Measurements from ENCODE around the gene RAB4A.

Gene RAB4A, protein sequence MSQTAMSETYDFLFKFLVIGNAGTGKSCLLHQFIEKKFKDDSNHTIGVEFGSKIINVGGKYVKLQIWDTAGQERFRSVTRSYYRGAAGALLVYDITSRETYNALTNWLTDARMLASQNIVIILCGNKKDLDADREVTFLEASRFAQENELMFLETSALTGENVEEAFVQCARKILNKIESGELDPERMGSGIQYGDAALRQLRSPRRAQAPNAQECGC

DNA sequence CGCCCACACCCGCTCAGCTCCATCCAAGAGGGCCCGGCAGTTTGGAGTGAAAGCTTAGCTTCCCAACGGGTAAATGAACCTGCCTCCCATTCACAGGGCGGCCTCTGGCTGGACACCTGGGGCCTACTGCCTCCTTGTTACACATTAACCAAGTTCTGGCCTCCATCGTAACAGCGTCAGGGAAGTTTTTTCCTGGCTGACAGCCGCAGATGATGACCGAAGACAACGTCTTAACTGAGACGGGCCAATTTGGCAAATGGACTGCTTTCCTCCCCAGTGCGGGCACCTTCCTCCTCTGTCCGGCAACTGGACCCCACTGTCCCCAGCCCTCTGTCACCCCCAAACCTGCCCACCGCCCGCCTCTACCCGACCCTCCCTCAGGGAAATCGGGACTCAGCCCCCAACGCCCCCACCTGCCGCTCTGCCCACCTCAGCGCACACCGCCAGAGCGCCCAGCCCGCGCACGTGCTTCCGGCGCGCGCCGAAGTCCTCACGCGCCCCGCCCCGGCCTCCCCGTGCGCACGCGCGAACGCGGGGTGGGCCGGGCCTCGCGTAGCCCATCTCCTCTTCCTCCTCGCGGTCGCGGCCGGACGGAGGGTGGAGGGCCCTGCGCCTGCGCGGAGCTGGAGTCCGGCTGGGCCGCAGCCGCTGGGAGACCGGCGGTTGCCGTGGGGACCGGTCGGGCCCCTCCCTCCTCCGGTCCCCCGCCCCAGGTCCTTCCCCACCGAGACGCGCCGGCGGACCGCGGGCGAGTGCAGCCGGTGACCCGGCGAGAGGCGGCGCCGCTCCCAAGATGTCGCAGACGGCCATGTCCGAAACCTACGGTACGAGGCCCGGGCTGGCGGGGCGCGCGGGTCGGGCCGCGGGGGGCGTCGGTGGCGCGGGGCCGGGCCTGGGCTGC, at the start of gene RAB4A:
Gene RAB4A (plus strand): TSS at position 565 of the 901 bp plus-strand sequence. CDS start 229 bp downstream, at position 794.
- peak; percentile 96 for DNase-seq (ENCODE audit: low spot score)

DNA sequence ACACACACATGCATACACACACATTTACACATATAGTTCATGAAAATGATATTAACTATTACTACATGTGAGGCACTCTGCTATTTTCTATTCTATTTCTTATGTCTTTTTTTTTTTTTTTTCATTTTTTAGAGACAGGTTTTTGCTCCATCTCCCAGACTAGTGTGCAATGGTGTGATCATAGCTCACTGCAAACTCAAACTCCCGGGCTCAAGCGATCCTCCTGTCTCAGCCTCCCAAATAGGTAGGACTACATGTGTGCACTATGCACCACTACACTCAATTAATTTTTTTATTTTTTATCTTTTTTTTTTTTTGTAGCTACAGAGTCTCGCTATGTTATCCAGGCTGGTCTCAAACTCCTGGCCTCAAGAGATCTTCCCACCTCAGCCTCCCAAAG, 48.8 kb upstream of the RAB4A start:
- no peak for DNase-seq (ENCODE audit: low spot score)

DNA sequence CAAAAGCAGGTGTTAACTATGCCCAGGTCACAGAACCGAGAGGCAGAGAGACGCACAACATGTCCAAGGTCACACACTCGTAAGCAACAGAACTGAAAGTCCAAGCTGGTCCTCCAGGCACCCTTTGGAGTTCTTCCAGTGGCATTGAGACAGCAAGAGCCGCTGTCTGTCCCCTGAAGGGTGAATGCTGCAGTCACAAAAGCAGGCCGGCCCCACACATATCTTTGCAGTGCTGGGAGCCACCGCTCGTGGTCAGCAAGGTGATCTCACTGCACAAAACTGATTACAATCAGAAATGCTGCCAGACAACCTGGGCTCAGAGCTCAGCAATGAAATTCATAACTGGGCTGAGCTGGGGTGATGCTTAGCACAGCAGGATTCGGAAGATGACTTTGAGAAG, 47.4 kb upstream of the RAB4A start:
- no peak for DNase-seq (ENCODE audit: low spot score)

DNA sequence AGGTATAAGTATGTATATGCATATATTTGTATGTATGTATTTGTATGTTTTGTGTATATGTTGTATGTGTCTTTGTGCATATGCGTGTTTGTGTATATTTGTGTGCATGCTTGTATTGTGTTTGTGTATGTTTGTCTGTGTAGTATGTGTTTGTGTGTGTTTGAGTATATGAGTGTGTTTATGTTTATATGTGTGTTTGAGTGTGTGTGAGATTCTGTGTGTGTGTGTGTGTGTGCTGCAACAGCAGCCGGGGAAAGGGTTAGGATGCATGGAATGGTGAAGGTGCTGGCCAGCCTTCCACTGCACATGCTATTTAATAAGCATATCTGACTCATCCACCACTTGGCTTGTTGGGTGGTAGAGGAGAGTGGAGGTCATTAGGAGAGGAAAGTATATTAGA, 46.6 kb upstream of the RAB4A start:
- no peak for DNase-seq (ENCODE audit: low spot score)

DNA sequence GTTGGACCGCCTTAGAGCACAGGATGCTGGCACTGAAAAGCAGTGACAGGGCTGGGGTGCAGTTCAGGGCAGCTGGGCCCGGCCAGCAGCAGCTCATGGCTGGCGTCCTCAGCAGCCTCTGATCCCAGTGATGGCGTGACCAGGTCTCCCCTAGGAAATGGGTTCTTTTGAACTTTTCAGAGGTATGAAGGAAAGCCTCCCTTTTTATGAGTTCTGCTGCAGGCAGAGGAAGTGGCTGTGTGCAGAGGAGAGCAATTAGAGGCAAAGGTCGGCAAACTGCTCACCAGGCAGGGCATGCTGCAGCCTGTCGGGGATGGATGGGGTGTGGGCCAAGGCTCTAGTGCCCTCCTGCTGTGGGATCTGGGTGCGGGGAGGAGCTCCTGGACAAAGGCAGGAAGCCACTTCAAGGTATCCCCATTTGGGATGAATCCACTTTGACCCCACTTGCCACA, 45.6 kb upstream of the RAB4A start:
- peak; percentile 66 for DNase-seq (ENCODE audit: low spot score)

DNA sequence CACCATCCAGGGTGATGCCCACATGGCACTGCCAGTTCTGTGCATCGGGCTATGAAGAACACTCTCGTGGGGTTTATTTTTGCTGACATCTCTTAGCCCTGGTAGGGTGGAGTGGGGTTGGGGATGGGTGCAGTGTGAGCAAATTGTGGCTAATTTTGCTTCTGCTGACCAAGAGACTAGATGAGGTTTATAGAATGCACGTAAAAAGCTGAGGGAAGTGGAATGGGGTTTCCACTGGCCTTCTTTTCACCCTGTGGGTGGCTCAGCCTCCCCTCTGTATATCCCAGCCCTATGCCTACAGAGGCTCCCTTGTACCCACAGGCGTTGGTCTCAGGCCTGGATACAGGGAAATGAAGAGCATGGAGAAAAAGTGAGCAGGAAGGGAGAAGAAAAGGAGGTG, 44.1 kb upstream of the RAB4A start:
- DNase-seq (ENCODE audit: low spot score): no peak

DNA sequence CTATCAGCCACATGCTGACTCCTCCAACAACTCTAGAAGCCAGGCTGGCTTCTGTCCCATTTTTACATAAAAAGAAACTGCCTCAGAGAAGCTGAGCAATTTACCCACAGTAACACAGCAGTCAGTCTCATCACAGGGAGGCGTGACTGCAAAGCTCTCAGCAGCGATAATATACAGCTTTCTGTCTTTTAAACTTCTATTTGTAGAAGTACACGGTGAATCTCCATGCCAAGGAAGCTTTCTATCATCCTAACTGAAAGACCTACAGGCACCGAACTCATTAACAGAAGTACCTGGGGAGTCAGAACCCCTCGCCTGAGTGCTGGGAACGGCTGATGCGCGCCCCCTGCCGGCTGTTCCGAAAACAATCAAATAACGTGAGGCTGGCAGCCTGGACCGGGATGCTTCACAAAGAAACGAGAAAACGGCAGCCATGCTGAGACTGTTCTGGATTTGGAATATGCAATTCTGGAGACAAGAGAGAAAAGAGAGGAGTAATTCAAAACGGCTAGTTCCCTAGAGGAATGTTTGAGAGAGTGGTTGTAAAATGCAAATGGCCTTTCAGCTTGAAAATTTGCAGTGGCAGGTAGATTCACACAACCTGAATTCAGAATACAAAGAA, 43.5 kb upstream of the RAB4A start:
- DNase-seq (ENCODE audit: low spot score): peak; percentile 82

DNA sequence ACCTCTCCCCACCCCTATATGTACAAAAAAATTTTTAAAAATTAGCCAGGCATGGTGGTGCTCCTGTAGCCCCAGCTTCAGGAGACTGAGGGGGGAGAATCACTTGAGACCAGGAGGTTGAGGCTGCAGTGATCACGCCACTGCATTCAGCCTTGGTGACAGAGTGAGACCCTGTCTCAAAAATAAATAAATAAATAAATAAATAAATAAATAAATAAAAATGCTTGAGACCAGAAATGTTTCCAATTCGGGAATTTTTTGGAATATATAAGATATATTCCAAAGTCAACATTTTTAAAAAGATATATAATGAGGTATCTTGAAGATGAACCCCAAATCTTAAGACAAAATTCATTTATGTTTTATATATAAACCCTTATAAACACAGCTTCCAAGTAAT, 42.4 kb upstream of the RAB4A start:
- no peak for DNase-seq (ENCODE audit: low spot score)

DNA sequence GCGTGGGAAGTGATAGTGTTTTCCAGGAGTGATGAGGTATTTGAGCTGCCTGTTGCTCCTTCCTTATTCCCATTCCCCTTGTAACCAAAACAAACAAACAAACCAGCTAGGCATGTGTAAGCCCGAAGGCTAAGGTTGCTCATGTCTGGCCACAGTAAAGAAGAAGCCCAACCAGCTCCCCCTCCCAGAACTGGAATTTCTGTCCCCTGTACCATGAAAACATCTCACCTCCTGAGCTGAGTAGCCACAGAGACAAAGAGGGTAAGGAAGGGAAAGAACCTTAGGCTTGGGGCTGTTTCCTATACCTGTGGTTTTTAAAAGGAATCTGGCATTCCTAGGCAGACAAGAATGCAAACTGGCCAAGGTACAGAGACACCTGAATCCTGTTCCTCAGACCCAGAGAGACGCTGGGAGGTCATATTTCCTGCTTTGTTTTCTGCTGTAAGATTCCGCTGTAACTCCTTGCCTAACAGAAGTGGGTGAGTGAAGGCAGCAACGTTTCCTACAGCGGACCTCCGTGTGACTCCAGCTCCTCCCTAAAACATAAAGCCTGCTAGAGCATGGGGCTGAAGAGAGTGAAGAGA, 41.7 kb upstream of the RAB4A start:
- DNase-seq (ENCODE audit: low spot score): no peak

DNA sequence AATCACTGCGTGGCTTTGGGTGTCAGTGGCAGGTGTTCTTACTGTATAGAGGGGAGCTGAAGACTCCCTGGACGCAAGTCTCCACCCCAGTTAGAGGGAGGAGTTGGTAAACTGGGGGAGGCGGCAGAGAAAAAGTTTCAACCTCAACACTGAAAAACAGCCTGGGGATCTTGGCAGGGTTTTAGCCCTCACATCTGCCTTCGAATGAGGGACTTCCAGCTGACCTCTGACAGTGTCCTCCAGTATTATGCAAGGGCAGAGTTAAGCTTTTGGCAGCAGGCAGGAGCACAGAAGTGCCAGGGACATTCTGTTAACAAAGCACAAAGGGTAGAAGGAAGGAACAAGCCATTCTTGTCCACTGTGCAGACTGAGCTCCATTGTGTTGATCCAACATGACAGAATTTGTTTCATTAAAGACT, 41.2 kb upstream of the RAB4A start:
- DNase-seq (ENCODE audit: low spot score): no peak

DNA sequence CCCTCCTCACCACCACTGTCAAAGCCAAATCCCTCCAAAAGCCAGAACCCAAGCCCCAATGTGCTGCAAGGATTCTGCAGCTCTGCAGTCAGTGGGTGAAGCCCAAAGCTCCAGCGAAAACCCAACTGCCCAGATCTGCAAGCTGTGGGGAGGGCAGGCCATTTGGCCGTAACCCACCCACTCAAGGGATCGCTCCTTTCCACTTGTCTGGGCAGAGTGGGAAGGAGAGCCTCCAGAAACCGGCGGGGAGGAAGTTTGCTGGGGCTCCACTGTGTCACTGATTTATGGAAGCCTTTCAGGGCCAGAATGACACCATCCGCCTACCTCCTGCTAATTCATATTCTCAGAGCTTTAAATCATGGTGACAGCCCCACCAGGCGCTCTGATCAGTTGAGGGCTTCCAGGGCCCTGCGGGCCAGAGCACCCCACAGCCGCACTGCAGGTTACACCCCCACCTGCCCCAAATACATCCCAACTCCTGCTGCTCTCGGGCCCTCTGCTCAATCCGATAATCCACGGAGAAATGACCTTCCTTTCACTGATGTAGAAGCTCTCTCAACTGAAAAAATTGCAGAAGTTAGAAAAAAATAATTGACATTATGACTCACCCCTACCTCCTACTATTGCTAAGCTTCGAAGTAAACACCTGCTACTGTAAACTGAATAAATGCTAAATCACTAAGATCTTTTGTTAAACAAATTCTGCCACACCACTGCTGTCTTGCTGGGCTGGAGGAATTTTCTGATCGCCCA, 40.6 kb upstream of the RAB4A start:
- no peak for DNase-seq (ENCODE audit: low spot score)

DNA sequence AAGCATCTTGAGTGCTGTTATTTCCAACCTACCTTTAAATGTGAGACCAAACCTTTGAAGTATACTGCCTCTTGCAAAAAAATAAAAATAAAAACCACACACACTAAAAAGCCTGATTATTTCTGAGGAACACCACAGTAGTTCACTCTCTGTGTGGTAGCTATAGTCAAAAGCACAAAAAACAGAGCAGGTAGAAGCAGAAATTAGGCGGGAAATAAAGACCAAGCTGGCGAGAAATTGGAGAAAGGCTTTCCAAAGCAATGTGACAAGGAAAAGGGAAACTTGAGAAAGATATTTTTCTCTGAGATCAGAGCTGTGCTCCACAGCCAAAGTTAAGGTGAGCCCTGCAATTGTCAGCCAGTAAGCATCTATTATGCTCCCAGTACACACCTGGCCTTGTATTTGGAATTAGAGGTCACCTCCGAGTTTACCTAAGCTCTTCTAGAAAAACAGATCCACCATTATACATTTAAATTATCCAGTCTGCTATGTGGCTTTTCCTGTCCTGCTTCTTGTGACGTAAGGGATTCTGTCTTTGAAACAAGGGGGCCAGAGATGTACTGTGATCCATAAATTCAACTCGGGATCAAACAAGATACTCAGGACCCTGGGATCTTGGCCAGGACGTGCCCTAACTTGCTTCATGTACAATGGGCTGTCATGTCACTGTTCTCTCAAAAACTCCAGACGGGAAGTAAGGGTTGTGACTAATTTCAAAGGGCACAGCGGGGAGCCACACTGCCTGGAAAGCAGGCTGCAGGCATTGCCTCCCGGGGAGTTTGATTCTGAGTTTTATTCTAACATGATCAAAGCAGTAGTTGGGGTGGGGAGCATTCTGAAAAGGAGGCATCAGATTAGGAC, 39.8 kb upstream of the RAB4A start:
- DNase-seq (ENCODE audit: low spot score): no peak

DNA sequence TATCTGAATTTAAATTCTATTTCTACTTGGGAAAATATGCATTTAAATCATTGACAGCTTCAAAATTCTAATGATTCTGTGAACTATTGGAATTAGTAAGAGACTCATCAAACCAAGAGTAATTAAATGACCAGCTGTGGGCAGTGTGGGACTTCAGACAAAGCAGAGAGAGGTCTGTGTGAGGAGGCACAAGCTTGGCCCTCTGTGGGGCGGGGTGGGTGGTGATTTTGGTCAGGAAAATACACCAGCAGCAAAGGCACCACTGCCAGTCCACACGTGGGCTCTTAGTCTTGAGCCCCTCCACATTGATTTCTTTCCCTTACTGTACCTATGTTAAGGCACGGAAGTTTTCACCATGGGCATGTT, 39.2 kb upstream of the RAB4A start:
- DNase-seq (ENCODE audit: low spot score): no peak

DNA sequence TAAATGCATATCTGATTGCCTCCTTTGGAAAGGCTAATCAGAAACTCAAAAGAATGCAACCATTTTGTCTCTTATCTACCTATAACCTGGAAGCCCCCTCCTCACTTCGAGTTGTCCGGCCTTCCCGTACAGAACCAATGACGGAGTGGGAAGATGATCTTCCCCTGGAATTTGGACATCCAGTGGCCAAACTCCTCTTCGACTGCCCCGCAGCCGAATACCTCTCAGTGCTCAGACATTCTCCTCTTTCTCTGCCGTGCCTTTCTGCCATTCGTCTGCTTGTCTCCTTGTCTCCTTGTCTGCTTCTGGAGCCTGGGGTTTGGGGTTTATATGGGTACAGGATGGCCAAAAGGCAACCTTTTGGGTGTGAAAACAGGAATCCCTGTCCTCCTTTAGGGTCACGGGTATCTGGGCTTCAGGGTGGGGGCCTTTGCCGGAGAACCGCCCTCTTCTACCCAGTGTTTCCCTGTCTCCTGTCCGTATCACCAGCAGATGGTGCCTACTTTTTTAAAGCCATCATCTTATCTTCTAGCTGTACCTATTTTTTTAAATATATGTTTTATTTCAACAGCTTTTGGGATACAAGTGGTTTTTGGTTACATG, 35.9 kb upstream of the RAB4A start:
- DNase-seq (ENCODE audit: low spot score): no peak

DNA sequence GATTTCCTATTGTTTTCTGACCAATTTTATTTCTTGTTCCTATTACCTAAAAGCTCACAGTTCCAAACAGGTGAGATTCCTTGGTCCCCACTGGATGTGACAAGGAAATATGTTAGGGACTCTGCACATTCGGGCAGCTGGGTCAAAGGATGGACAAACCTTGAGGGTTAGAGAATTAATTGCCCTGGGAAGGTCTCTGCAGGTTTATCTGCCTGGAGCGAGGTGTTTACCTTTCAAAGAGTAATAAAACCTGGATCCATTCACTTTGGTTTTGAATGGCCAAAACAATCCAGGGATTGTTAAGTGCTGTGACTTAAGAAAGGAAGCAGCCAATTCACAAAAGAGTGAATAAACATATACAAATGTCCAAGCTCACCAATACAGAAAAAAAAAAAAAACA, 33.6 kb upstream of the RAB4A start:
- DNase-seq (ENCODE audit: low spot score): peak; percentile 55

DNA sequence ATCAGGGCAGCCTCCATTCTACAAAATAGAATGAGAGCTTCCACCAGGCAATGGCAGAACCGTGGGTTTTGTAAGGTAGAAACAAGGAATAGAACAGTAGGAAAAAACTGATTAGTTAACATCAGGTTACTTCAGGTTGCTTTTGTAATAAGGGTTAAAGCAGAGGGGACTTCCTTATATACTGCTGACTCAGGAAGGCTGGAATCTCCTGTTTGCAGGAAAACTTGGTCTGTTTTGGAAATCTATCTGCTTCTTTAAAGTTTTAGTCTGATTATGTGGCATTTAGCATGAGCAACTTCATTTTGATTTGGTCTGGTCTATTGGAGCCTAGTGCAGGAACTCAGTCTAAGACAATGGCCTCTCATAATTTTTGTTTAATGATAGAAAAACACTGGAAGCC, 32.7 kb upstream of the RAB4A start:
- DNase-seq (ENCODE audit: low spot score): no peak

DNA sequence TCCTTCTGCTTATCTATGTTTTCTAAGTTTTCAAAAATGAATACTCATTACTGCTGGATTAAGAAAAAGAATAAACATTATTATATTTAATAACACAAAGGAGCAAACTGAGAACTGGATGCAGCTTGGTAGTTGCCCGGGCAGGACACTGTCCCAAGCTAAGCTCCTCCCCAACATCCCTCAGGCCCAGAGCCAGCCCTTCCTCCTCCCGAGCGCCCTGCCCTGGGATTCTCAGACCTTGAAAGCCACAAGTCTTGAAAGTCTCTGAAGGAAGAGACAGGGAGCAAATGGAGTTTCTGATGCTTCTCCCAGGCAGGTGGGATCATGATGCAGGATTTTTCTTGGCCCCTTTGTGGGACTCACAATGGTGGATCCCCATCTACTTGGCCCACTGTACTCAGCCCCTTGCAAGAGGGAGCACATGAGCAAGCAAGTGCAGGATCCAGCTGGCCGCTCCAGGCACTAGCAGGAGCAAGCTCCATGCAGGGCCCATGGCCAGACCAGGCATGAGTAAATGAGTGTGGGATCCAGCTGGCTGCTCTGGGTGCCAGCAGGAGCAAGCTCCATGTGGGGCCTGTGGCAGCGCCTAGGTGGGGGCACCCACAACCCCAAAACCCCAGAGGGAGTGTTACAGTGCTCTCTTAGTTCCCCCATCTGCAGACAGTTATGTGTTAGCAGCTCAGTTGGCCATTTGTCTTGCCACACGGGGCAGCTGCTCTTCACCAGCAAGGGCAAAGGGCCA, 32.1 kb upstream of the RAB4A start:
- no peak for DNase-seq (ENCODE audit: low spot score)

DNA sequence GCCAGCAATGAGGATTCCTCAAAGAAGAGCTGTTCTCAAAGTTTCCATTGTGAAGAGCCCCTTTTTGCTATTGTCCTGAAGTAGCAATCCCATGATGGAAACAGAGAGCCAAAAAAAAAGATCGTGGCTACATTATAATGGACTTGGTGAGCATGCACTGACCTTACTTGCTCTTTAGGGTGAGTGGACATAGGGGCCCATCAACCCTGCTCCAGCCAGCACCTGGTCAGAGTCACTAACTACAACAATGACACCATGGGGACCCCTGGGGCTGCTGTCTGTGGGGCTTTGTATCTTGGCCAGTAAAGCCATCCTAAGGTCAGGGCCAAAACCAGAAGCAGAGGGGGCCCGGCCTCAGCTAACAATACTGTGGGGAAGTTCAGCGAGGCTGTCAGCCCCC, 30.4 kb upstream of the RAB4A start:
- DNase-seq (ENCODE audit: low spot score): no peak

DNA sequence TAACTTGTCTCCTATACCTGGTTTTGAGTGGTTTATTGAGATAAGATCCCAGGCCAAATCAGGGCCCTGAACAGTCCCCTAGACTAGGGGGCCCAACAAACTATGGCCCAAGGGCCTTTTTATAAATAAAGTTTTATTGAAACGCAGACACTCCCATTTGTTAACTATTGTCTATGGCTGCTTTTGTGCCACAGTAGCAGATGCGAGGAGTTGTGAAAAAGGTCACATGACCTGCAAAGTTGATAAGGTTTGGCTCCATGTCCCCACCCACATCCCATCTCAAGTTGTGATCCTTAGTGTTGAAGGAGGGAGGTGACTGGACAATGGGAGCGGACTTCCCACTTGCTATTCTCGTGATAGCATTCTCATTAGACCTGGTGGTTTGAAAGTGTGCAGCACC, 29.5 kb upstream of the RAB4A start:
- no peak for DNase-seq (ENCODE audit: low spot score)

DNA sequence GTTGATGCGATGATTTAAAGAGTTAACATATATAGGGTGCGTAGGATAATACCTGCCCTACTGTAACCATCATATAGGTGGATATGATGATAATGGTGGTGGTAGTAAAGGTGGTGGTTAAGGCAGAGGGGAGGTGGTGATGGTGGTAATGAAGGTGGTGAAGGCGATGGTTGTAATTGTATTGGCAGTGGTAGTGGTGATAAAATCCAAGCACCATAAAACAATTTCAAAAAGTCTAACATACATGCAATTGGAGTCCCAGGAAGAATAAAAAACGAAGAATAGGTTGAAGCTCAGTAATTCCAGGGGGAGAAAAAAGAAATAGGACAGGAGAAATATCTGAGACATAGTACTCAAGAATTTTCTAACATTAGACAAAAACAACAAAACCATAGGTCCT, 27.3 kb upstream of the RAB4A start:
- no peak for DNase-seq (ENCODE audit: low spot score)
